ENCODE results near the gene STAT2.
"Not testable (repeated sequence)": the region's sequence is repeated elsewhere in the genome, so short reads cannot be mapped to it uniquely, and the experiment has no call there.

Gene STAT2

DNA sequence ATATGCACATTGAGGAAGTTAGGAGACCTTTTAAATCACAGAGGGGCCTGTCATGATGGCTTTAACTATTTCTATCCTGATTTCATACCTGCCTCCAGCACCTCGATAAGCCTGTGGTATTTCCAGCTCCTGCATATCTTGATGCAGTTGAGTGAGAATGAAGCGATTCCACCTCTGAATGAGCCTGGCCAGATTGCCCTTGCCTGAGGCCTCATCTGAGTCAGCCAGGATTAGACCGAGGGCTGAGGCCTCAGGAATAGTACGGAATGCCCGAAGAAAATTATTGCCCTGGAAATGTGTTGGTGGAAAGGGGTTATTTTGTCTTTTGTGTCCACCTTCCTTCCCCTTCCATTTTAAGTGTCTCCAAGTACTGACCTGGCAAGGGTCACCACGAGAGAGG lies 35.7 kb downstream of the STAT2 start:
- no peak for DNase-seq

DNA sequence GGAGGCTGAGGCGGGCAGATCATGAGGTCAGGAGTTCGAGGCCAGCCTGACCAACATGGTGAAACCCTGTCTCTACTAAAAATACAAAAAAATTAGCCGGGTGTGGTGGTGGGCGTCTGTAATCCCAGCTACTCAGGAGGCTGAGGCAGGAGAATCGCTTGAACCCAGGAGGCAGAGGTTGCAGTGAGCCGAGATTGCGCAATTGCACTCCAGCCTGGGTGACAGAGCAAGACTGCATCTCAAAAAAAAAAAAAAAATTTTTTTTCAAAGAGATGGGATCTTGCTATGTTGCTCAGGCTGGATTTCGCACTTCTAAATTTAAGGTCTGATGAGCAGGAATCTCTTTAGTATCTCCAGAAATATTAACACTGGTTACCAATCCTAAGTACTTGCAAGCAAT lies 38.3 kb downstream of the STAT2 start:
- not testable (repeated sequence) for DNase-seq

DNA sequence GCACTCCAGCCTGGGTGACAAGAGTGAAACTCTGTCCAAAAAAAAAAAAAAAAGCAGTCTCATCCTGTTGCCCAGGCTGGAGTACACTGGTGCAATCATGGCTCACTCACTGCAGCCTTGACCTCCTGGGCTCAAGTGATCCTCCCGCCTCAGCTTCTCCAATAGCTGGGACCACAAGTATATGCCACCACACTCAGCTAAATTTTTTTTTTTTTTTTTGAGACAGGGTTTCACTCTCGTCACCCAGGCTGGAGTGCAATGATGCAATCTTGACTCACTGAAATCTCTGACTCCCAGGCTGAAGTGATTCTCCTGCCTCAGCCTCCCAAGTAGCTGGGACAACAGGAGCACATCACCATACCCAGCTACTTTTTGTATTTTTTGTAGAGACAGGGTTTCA lies 38.9 kb downstream of the STAT2 start:
- DNase-seq: no peak

DNA sequence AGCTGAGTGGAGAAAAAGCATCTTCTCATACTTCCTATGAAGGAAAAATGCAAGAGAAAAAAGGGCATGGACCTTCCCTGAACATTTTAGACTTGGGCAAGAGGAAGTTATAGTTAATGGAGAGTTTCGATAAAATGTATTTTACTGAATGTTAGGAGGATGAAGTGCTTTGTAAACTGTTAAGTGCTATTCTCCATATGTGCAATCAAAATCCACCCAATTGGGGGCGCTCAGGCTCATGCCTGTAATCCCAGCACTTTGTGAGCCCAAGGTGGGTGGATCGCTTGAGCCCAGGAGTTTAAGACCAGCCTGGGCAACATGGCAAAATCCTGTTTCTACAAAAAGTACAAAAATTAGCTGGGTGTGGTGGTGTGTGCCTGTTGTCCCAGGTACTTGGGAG lies 42.2 kb downstream of the STAT2 start:
- DNase-seq: no peak

DNA sequence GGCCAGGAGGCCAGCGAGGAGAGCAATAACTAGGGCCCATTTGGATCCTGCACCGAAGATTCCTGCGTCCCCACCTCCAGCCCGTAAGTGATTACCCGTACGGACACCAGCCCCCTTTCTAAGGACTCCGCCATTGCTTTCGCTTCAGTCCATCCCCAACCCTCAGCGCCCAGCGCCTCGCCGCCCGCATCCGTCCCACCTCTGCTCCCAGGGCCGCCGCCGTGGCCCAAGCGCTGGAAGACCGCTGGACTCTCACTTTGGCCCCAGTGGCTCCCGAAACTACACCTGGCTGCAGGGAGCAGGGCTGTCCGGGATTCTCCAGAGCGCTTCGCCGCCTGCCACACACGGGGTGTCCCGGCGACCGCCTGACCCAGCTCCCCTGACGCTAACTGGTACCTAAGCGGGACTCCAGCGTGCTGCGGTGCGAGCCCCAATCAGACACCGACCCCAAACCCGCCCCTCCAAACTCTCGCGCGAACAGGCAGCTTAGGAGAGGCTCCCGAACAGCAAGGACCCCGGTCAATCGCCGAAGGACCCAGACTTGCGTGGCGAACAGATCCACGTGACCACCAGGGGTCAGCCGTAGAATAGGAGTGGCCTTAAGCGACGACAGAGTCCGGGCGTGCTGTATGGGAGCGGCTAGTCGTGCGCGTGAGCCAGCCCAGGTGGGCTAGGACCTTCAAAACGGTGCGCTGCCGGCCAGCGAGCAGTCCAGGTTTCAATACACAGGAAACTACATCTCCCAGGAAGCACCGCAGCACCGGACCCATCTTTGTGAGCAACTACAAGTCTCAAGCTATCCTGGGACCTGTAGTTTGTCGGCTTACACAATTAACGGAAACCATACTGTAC lies 44.1 kb downstream of the STAT2 start, which contains the start of gene CNPY2:
TSS of gene CNPY2 (minus strand) at position 367 of the 852 bp plus-strand sequence. CDS start 771 bp downstream, outside the sequence.
- DNase-seq: peak; percentile 87

DNA sequence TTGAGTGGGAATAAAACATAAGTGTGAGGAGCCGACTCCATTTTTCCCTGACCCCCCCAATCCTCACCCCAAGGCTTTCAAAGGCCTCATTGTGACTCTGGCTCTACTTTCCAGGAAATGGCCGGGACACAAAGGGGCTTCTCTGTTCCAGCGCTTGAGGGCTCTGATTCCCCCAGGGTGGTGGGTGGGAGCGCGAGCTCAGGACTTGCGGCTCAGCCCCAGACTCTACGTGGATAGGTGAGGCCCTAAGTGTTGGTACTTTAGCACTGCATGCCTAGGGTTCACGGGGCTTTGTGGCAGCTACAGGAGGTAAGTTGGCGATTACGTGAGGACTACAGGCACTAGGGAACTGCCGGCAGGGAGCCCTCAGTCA lies 44.7 kb downstream of the STAT2 start:
- no peak for DNase-seq

DNA sequence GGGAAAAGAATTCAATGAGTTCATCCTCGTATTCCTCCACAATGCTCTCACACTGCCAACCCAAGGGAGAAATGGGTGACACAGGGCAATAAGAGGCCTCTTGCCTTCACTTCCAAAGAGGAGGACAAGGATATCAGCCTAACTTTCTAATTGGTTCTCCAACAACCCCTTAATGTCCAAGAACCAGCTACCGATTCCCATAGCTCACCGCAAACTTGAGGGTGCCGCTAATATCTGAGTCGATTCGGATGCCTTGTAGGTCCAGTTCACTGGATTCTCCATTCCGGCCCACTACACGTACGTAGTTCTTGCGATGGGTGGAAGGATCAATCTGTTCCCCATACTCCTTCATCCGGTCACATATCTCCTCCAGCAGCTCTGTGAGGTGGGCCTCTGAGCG lies 48.9 kb downstream of the STAT2 start:
- no peak for DNase-seq

DNA sequence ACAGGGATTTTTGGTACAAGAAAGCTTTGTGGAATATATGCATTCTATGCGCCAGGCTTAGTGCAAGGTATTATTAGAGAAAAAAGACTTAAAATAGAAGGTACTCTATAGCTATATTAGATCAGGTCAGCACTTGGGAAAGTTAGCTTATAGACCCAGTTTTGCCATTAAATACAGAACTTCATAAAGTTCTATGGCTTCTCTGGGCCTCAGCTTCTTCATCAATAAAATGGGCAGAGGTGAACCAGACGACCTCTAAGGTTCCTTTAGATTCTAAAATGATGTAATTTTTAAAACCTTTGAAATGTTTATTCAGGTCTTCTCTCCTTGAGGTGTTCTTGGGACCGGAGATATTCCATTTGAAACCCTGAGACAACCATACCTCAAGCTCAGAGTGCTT lies 51.2 kb downstream of the STAT2 start:
- DNase-seq: no peak

DNA sequence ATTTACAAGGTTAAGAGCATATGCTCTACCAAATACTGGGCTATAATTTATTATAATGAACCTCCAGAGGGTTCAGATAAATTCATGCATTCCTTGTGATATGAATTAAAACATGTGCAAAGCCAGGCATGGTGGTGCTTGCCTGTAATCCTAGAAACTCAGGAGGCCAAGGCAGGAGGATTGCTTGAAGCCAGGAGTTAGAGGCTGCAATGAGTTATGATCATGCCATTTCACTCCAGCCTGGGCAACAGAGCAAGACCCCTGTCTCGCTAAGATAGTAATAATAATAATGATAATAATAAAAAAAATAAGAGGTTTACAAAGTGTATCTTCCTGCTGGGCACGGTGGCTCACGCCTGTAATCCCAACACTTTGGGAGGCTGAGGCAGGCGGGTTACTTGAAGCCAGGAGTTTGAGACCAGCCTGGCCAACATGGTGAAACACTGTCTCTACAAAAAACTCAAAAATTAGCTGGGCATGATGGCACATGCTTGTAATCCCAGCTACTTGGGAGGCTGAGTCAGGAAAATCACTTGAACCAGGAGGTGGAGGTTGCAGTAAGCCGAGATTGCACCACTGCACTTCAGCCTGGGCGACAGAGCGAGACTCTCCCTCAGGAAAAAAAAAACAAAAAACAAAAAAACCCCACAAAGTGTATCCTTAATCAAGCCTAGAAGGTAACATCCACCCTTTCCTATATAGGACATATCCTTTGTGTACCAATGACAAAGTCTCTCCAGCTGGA lies 52.5 kb downstream of the STAT2 start:
- no peak for DNase-seq

DNA sequence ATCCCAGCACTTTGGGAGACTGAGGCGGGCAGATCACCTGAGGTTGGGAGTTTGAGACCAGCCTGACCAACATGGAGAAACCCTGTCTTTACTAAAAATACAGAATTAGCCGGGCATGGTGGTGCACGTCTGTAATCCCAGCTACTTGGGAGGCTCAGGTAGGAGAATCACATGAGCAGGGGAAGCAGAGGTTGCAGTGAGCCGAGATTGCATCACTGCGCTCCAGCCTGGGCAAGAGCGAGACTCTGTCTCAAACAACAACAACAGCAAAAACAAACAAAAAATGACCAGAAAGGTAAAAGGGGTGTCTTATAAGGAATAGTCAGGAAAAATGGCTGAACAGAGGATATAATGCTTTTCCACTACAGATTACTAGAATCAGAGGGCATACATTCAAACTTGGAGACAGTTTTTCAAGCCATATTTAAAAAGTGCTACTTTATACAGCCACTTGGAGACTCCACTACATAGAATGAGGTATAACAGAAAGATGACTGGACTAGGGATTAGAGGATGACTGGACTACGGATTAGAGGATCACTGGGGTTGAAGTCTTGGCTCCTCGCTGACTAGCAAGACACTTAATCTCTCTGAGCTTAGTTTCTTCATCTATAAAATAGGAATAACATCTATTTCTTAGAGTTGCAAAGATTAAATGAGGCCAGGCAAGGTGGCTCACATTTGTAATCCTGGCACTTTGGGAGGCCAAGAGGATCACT lies 54.9 kb downstream of the STAT2 start:
- DNase-seq: no peak

DNA sequence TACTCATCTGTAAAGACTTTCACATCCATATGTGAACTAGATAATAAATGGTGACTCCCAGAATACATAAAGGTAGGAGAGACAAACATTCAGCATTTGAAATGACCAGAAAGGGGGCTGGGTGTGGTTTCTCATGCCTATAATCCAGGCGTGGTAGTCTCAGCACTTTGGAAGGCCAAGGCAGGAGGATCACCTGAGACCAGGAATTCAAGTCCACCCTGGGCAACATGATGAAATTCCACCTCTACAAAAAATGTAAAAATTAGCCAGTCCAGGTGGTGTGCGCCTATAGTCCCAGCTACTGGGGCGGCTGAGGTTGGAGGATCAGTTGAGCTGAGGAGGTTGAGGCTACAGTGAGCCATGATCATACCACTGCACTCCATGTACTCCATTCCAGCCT lies 55.6 kb downstream of the STAT2 start:
- no peak for DNase-seq

DNA sequence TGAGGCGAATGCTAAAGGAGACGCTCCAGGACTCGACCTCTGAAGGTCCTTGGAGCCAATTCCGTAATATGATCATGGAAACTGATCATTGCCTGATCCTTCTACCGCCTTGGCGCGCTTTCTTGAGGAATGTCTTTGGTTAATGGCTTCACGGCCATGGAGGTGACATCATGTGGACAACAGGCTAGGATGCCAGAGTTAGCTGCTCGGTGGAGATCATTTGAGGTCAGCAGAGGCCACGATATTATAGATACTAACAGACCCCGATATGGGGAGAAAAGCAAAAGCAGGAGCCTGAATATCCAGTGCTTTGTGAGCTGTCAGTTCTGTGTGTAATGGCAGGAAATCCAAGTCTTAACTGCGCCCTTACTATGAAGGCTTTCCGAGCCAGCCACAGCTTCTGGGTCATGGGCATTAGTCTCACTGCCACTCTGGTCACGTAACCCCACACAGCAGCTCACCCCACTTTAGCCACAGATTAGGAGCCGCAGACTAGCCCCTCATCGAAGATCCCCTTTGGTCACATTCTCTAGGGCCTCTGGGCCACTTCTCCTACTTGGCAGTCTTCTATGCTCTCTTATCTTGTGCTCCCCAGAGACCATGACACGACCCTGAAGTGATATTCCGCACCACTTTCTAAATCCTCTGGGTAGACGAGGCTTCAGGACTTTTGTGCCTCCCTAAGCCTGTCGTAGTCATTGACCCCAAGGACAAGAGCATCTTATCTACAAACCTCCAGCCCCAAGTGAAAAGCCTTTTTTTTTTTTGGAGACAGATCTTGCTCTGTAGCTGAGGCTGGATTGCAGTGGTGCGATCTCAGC lies 59.1 kb downstream of the STAT2 start:
- DNase-seq: no peak

DNA sequence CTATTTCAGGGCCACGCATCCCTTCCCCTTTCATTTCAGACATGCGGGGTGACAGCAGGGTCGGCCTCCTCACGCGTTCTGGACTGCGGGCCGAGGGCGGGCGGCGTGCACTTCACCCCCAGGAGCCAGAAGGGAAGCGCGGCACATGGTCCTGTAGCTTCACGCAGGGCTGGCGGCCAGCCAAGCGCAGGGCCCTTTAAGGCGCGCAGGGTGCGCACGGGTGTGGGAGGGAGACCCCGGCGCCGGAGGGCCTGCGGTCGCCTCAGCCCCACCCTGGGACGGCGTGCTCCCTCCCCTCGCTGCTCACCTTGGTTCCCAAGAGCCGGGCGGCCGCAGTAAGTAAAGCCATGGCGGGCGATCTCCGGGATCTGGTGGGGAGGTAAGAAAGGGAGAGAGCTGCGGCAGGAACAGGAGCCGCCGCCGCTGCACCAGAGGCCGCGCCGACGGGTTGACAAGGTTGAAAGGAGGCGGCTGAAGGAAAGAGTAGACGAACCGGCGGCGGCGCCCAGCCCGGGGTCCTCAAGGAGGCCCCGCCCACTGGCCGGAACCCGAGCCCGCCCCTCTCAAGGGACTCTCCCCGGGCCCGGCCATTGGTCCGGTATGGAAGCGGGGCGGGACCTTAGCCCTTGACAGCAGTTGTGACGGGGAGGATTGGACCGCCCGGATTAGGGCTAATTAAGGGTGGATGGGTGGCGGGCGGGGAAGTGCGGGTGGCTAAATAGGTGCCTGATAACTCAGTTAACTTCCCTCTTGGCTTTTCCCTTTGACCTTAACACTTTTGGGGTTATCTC lies 59.9 kb downstream of the STAT2 start, which contains the start of gene CS:
TSS of gene CS (minus strand) at position 478 of the 791 bp plus-strand sequence. CDS start at position 349, 129 bp downstream.
- DNase-seq: peak; percentile 97

DNA sequence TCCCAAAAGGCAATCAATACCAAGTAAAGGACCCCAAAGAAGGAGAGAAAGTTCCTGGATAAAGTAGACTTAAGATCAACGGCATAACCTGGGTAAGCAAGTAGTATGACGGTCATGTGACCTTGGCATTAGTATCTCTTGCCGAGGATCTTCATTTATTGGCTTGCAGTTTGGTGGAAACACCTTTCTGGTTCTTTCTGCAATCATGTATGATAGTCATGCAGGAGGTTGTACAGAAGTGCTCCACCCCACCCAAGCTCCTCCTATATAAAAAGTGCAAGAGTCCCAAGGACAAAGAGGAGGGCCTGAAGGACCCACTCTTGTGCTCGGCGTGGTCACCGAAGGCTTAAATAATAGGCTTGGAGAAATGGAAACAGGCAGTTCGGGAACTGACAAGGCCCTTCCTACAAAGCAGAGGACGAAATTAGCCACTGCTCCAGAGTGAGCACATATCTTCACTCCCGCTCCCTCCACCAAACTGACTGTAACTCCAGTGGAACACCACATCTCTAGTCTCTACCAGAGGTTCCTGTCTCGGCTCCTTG lies 60.5 kb downstream of the STAT2 start:
- DNase-seq: no peak

DNA sequence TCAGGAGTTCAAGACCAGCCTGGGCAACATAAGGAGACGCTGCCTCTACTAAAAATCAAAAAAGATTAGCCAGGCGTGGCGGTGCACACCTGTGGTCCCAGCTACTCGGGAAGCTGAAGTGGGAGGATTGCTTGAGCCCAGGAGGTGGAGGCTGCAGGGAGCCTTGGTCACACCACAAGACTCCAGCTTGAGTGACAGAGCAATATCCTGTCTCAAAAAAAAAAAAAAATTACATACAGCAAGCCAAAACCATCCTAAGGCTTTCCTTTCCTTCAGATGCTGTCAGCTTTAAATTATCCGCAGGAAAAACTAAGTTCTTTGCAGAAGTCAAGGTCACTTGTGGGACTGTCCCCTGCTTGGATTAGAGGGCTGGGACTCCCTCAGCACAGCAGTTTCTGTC lies 61.1 kb downstream of the STAT2 start:
- DNase-seq: no peak

DNA sequence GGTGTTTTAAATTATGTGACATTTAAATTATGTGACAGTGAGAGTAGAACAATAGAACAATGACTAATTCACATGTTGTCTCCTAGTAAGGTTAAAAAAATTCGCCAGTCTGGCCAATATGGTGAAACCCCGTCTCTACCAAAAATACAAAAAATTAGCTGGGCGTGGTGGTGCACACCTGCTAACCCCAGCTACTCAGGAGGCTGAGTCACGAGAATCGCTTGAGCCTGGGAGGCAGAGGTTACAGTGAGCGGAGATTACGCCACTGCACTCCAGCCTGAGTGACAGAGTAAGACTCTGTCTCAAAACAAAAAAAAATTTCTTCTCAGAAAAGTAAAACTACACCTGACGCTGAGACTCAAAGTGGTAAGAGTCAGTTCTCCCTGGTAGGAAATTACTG lies 62.5 kb downstream of the STAT2 start:
- no peak for DNase-seq

DNA sequence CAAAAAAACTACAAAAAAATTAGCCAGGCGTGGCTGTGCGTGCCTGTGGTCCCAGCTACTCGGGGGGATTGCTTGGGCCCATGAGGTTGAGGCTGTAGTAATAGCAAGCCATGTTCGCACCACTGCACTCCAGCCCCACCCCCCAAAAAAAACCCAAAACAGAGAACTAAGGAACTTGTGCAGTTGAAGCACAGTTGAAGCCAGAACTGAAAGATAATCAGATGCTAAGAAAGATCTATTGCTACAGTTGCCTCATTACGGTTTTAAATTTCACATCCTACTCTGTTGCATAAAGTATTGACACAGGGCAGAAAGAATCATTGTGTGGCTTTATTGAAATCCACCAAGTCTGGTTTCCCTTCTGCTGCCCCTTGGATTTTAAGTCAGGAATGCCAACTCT lies 63.6 kb downstream of the STAT2 start:
- DNase-seq: no peak

DNA sequence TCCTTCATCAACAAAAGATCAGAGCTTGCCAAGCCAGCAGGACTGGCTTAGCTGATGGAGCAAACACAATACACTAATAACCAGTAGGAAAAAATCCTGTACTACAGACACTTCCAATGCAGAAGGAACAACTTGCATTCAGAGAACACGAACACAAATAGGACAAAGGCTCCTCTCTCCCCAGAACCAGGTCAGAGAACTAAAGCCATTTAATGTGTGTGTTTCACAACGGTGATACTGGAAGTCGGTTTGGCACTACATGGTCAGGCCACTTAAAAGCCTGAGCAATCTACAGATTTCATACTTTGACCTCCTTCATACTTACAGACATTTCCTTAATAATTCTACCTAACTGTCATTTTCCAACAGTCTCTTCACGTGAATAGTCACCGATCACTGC lies 66.1 kb downstream of the STAT2 start:
- no peak for DNase-seq

Data from activated CD4-positive, CD25-positive, alpha-beta regulatory T cell treated with anti-CD3 and anti-CD28 coated beads, Interleukin-2, amount 50 U/mL, for 72 hours (primary cell).